Osteoblast (primary cell): Measurements from ENCODE around the gene SGK2. TPM values are rescaled to one million over a fixed set of nuclear protein-coding genes. Genes with fewer than 3 reads are reported as not detected.

ENCODE experiments used
- DNase-seq: peaks from one replicate; pipeline ENCODE4 v3.0.0; 2011; ENCODE audit warnings: low spot score, mixed read lengths; ENCODE audit not compliant: insufficient read length; ENCODE audit errors: missing footprints
- H2AFZ ChIP-seq: 2 replicates; pipeline ENCODE4 v1.6.0; 2011; ENCODE audit warnings: mild to moderate bottlenecking, low read length
- H3K27ac ChIP-seq: 2 replicates; pipeline ENCODE4 v1.5.1; 2011; ENCODE audit warnings: mild to moderate bottlenecking, low read depth, low read length, moderate library complexity
- H3K27me3 ChIP-seq: 2 replicates; pipeline ENCODE4 v1.6.0; 2012; ENCODE audit warnings: mild to moderate bottlenecking, control low read depth, inconsistent platforms, low read length, moderate library complexity; ENCODE audit not compliant: insufficient read depth
- H3K36me3 ChIP-seq: 2 replicates; pipeline ENCODE4 v1.5.1; 2011; ENCODE audit warnings: mild to moderate bottlenecking, low read length, control low read depth, moderate library complexity; ENCODE audit not compliant: insufficient read depth
- H3K4me1 ChIP-seq: 2 replicates; pipeline ENCODE4 v1.5.1; 2011; ENCODE audit warnings: mild to moderate bottlenecking, low read length, control low read depth, moderate library complexity; ENCODE audit not compliant: insufficient read depth
- H3K4me2 ChIP-seq: 2 replicates; pipeline ENCODE4 v1.6.0; 2011; ENCODE audit warnings: mild to moderate bottlenecking, low read length; ENCODE audit not compliant: insufficient read depth
- H3K4me3 ChIP-seq: fragments of 200-600 bp; sonication (generic); 3 replicates; pipeline ENCODE4 v1.5.1; 2012; ENCODE audit warnings: mild to moderate bottlenecking, low read length, inconsistent platforms; ENCODE audit not compliant: insufficient read depth
- H3K79me2 ChIP-seq: 2 replicates; pipeline ENCODE4 v1.6.0; 2012; ENCODE audit warnings: mild to moderate bottlenecking, low read length, control low read depth, inconsistent platforms; ENCODE audit not compliant: insufficient read depth
- H3K9me3 ChIP-seq: 2 replicates; pipeline ENCODE4 v1.5.1; 2011; ENCODE audit warnings: low read depth, low read length, control low read depth
- H4K20me1 ChIP-seq: 2 replicates; pipeline ENCODE4 v1.6.0; 2012; ENCODE audit warnings: mild to moderate bottlenecking, low read length, control low read depth; ENCODE audit not compliant: insufficient read depth
- CTCF ChIP-seq: IDR thresholded peaks from 2 replicates; pipeline ENCODE4 v1.5.1; 2011; ENCODE audit warnings: mild to moderate bottlenecking, low read depth, low read length, moderate library complexity; ENCODE audit errors: extremely low read depth
- total RNA-seq: library from RNA; depleted of rRNA; stranded (reverse); fragments of >200 nt; gene quantifications from 2 replicates; pipeline ENCODE4 v1.2.3, GENCODE V29; 2012

The SGK2 gene
- total RNA-seq, 1 donor: under 0.01 TPM

GRCh38 chr20:43525021-43525420 is 33.8 kb upstream of the SGK2 start:
- no peaks in the 10 kb centered on the region for H3K36me3 ChIP-seq
- no peak overlapping the region for H3K4me2 ChIP-seq
- H3K27ac ChIP-seq: no peak overlapping the region
- DNase-seq: no peak
- H3K27me3 ChIP-seq: no peaks in the 10 kb centered on the region
- H4K20me1 ChIP-seq: no peaks in the 10 kb centered on the region
- H3K9me3 ChIP-seq: no peaks in the 10 kb centered on the region
- H3K4me3 ChIP-seq: no peak overlapping the region
- TF ChIP-seq CTCF: no peak
- H3K79me2 ChIP-seq: no peaks in the 10 kb centered on the region
- H2AFZ ChIP-seq: no peak overlapping the region
- H3K4me1 ChIP-seq: no peaks in the 10 kb centered on the region

- H3K9me3 ChIP-seq: no peaks in the 10 kb centered on the region
- peak; percentile 60 for DNase-seq
- H4K20me1 ChIP-seq: no peaks in the 10 kb centered on the region
- peaks cover 10% of the 10 kb centered on the region for H3K4me1 ChIP-seq
- no peak for TF ChIP-seq CTCF
- no peaks in the 10 kb centered on the region for H3K27me3 ChIP-seq
- no peak overlapping the region for H2AFZ ChIP-seq
- no peak overlapping the region for H3K4me2 ChIP-seq
- no peak overlapping the region for H3K27ac ChIP-seq
- H3K4me3 ChIP-seq: no peak overlapping the region
- H3K36me3 ChIP-seq: no peaks in the 10 kb centered on the region
- H3K79me2 ChIP-seq: no peaks in the 10 kb centered on the region
These were observed 30.5 kb upstream of the SGK2 start for GRCh38 chr20:43528258-43528875.

GRCh38 chr20:43529051-43529450 is 29.8 kb upstream of the SGK2 start:
- no peak for TF ChIP-seq CTCF
- H3K36me3 ChIP-seq: no peaks in the 10 kb centered on the region
- H3K4me3 ChIP-seq: no peak overlapping the region
- no peaks in the 10 kb centered on the region for H4K20me1 ChIP-seq
- peaks cover 12% of the 10 kb centered on the region for H3K4me1 ChIP-seq
- H3K79me2 ChIP-seq: no peaks in the 10 kb centered on the region
- no peaks in the 10 kb centered on the region for H3K27me3 ChIP-seq
- DNase-seq: peak; percentile 56
- no peak overlapping the region for H3K27ac ChIP-seq
- H2AFZ ChIP-seq: no peak overlapping the region
- H3K9me3 ChIP-seq: no peaks in the 10 kb centered on the region
- no peak overlapping the region for H3K4me2 ChIP-seq

- DNase-seq: no peak
- TF ChIP-seq CTCF: no peak
- Histone ChIP-seq H3K4me1 (peaks cover 12% of the 10 kb centered on the region), H3K79me2 (no peaks in the 10 kb centered on the region), H3K27ac (no peak overlapping the region), H3K27me3 (no peaks in the 10 kb centered on the region), H3K4me2 (no peak overlapping the region), H4K20me1 (no peaks in the 10 kb centered on the region), H3K4me3 (no peak overlapping the region), H3K36me3 (no peaks in the 10 kb centered on the region), H3K9me3 (no peaks in the 10 kb centered on the region), H2AFZ (no peak overlapping the region)
These were observed 29.2 kb upstream of the SGK2 start for GRCh38 chr20:43529457-43530153.
